T-helper 2 cell treated with Interferon-gamma antibody and Interleukin-4, amounts not matched to agents 5 μg/mL and 100 μg/mL, for 36 hours (primary cell): Measurements from ENCODE around the gene DDA1.
A peak's percentile ranks its signal among the peaks of the same experiment; 100 is the strongest.

Experiments
- DNase-seq: peaks from one replicate; pipeline ENCODE4 v3.0.0; 2021; ENCODE audit warnings: low spot score
- H3K27ac Mint-ChIP-seq: one replicate; pipeline ENCODE4 v1.8.0; 2021; ENCODE audit warnings: mild to moderate bottlenecking, mixed read lengths
- H3K27me3 Mint-ChIP-seq: one replicate; pipeline ENCODE4 v1.8.0; 2021; ENCODE audit warnings: low read depth, mixed read lengths
- H3K36me3 Mint-ChIP-seq: one replicate; pipeline ENCODE4 v1.8.0; 2021; ENCODE audit warnings: low read depth, mixed read lengths
- H3K4me1 Mint-ChIP-seq: one replicate; pipeline ENCODE4 v1.8.0; 2021; ENCODE audit warnings: low read depth, mixed read lengths
- H3K4me3 Mint-ChIP-seq: one replicate; pipeline ENCODE4 v1.8.0; 2022; ENCODE audit warnings: mild to moderate bottlenecking, moderate library complexity, mixed read lengths
- H3K9me3 Mint-ChIP-seq: one replicate; pipeline ENCODE4 v1.8.0; 2021; ENCODE audit warnings: mixed read lengths

Gene DDA1

GRCh38 chr19:17326595-17326966 lies 17.2 kb downstream of the DDA1 start:
- Mint-ChIP-seq H3K27ac (no peak overlapping the region), H3K27me3 (peaks cover 11% of the 10 kb centered on the region), H3K4me3 (no peak overlapping the region), H3K36me3 (peaks cover 18% of the 10 kb centered on the region), H3K4me1 (no peaks in the 10 kb centered on the region), H3K9me3 (no peaks in the 10 kb centered on the region)
- DNase-seq = no peak

DNA sequence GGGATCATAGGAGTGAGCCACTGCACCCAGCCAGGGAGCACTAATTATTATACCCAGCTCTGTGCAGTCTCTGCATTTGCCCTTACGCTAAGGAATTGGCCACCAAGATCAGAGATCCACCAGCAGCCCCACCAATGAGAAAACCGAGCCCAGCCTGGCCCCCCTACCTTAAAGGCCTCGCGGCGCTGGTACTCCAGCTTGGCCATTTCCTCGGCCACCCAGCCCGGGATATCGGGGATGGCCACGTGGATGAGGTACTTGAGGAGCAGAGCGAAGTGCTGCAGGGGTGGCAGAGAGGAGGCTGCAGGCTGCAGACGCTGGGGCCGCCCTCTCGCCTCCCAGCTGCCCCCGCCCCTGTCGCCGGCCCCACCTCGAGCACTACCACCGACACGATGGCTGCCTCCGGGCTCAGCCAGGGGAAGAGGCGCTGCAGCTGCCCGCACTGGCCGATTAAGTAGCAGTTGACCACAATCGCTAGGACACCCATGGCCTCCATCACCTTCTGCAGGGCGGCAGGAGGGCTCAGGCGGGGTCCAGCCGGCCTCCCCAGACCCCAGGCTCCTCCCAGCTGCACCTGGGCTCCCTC lies 17.8 kb downstream of the DDA1 start:
- Mint-ChIP-seq H3K27ac (no peak overlapping the region), H3K36me3 (peaks cover 17% of the 10 kb centered on the region), H3K9me3 (no peaks in the 10 kb centered on the region), H3K4me3 (no peak overlapping the region), H3K27me3 (peaks cover 11% of the 10 kb centered on the region), H3K4me1 (no peaks in the 10 kb centered on the region)
- DNase-seq = no peak

GRCh38 chr19:17327654-17328516 lies 18.5 kb downstream of the DDA1 start:
- H3K4me3 Mint-ChIP-seq = peak overlapping the region; percentile 59
- H3K4me1 Mint-ChIP-seq = peaks cover 4% of the 10 kb centered on the region
- no peak overlapping the region for H3K27ac Mint-ChIP-seq
- H3K27me3 Mint-ChIP-seq = peaks cover 11% of the 10 kb centered on the region
- peaks cover 14% of the 10 kb centered on the region for H3K36me3 Mint-ChIP-seq
- DNase-seq = no peak
- H3K9me3 Mint-ChIP-seq = no peaks in the 10 kb centered on the region

DNA sequence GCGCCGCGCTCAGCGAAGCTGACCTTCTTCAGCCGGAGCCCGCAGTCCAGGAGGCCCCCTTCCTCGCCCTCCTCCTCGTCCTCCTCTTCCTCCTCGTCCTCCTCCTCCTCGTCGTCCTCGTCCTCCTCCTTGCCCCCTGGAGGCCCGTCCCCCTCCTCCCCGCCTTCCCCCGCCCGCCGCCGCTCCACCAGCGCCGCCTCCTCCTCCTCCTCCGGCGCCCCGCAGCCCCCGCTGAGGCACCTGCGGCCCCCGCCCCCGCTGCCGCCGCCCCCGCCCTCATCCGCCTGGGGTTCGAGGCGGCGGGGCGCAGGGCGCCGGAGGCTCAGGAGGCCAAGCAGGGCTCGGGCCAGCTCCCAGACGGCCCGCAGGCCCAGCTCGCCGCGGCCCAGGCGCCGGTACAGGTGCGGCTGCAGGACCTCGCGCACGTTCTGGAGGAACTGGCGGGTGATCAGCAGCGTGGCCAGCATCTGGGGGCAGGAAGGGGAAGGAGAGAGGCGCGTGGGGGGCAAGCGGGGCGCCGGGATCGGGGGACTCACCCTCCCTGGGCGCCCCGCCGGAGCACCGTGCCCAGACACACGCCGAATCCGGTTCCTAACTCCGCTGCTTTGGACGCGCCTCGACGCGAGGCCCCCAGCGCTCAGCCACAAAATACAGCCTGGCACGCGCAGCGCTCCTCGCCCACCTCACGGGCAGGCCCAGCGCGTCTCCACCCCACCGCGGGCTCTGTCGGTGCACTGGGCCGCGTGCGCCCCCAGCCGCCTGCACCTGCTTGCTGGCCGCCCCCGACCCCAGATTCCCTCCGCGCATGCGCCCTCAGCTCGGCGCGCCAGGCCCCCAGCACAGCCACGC lies 19.4 kb downstream of the DDA1 start:
- Mint-ChIP-seq H3K27ac (no peak overlapping the region), H3K36me3 (peaks cover 14% of the 10 kb centered on the region), H3K4me1 (peaks cover 8% of the 10 kb centered on the region), H3K27me3 (peaks cover 11% of the 10 kb centered on the region), H3K4me3 (peak overlapping the region; percentile 54), H3K9me3 (no peaks in the 10 kb centered on the region)
- no peak for DNase-seq

GRCh38 chr19:17329366-17330261 lies 20.3 kb downstream of the DDA1 start:
- peaks cover 12% of the 10 kb centered on the region for H3K4me1 Mint-ChIP-seq
- H3K36me3 Mint-ChIP-seq = peaks cover 17% of the 10 kb centered on the region
- H3K4me3 Mint-ChIP-seq = peak overlapping the region; percentile 42
- no peak overlapping the region for H3K27ac Mint-ChIP-seq
- no peak for DNase-seq
- no peaks in the 10 kb centered on the region for H3K9me3 Mint-ChIP-seq
- H3K27me3 Mint-ChIP-seq = peaks cover 11% of the 10 kb centered on the region

- H3K36me3 Mint-ChIP-seq = peaks cover 17% of the 10 kb centered on the region
- no peaks in the 10 kb centered on the region for H3K9me3 Mint-ChIP-seq
- H3K27ac Mint-ChIP-seq = no peak overlapping the region
- peaks cover 11% of the 10 kb centered on the region for H3K27me3 Mint-ChIP-seq
- H3K4me3 Mint-ChIP-seq = peak overlapping the region; percentile 26
- H3K4me1 Mint-ChIP-seq = peaks cover 17% of the 10 kb centered on the region
- no peak for DNase-seq
Measured at GRCh38 chr19:17330262-17331044, 21.1 kb downstream of the DDA1 start.

DNA sequence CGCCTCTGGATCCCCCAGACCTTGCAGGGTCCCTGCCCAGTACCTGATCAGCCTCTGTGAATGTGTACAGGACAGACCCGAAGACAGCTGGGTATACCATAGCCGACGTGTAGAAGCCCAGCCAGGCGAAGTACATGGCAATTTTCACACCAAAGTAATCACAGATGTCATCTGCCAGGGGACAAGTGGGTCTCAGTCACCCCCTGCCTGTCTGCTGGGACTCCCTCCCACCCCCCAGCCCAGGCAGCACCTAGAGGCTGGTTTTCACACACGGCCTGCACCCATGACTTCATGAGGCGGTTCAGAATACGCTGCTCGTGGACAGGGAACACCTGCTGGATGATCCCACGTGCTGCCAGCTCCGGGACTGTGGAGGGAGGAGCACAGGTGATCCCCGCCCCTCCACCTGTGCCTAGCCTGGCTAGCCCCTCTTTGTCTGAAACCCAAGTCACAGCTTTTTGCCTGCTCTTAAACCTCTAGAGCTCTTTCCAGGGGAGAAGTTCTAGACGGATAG lies 21.7 kb downstream of the DDA1 start:
- no peak for DNase-seq
- Mint-ChIP-seq H3K27ac (no peak overlapping the region), H3K27me3 (peaks cover 11% of the 10 kb centered on the region), H3K36me3 (peaks cover 17% of the 10 kb centered on the region), H3K4me1 (peaks cover 17% of the 10 kb centered on the region), H3K9me3 (no peaks in the 10 kb centered on the region), H3K4me3 (no peak overlapping the region)

DNA sequence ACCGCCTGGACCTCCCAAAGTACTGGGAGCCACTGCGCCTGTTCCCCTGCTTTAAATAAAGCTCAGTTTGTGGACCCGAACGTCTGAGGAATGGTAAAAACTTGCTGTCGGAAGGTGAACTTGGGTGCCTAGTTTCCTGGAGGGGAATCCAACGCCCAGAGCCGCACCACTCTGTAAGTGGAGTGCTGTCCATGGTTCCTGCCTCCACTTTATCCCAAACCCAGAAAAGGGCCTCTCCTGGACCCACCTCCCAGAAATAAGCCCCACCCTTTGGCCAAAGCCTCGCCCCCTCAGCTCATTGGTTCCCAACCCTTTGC lies 23.0 kb downstream of the DDA1 start:
- Mint-ChIP-seq H3K27me3 (peaks cover 11% of the 10 kb centered on the region), H3K4me3 (no peak overlapping the region), H3K27ac (no peak overlapping the region), H3K9me3 (no peaks in the 10 kb centered on the region), H3K4me1 (peaks cover 20% of the 10 kb centered on the region), H3K36me3 (peaks cover 17% of the 10 kb centered on the region)
- DNase-seq = no peak

DNA sequence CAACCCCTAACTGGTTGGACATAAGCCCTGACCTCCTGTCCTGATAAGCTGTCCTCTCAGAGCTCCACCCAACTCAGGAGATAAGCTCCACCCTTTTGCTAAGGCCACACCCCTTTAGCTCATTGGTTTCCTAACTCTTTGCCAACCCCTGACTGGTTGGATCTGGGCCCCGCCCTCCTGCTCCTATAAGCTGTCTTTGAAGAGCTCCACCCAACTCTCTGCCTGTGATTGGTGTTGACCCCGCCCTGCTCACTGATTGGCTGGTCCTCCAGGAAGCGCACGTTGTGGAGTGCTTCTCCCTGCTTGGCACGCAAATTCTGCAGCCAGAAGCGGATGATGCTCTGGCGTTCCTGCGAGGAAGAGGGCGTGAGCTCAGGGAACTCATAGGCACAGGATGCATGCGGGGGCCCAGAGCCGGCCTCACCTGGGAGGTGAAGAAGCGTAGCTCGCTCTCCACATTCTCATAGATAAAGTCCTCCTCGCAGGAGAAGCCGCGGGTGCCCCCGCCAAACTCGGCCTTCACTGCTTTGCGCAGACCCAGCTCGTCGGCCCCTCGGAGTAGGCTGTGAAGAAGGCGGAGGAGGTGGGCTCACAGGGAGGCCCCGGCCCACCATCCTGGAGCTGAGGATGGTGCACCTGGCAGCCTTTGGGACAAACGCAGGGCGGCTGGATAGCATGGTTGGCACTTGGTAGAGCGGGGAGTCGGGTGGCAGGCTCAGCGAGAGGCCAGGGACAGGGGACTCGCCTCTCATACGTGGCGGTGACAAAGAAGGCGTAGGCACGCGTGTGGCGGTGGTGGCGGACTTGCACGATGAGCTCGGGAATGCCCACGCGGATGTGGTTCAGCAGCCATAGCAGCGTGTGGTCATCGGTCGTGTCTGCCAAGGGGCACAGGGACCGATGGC lies 23.6 kb downstream of the DDA1 start:
- peak; percentile 49 for DNase-seq
- peaks cover 17% of the 10 kb centered on the region for H3K36me3 Mint-ChIP-seq
- peaks cover 11% of the 10 kb centered on the region for H3K27me3 Mint-ChIP-seq
- peaks cover 20% of the 10 kb centered on the region for H3K4me1 Mint-ChIP-seq
- H3K4me3 Mint-ChIP-seq = peak overlapping the region; percentile 49
- H3K9me3 Mint-ChIP-seq = no peaks in the 10 kb centered on the region
- H3K27ac Mint-ChIP-seq = peak overlapping the region; percentile 52

DNA sequence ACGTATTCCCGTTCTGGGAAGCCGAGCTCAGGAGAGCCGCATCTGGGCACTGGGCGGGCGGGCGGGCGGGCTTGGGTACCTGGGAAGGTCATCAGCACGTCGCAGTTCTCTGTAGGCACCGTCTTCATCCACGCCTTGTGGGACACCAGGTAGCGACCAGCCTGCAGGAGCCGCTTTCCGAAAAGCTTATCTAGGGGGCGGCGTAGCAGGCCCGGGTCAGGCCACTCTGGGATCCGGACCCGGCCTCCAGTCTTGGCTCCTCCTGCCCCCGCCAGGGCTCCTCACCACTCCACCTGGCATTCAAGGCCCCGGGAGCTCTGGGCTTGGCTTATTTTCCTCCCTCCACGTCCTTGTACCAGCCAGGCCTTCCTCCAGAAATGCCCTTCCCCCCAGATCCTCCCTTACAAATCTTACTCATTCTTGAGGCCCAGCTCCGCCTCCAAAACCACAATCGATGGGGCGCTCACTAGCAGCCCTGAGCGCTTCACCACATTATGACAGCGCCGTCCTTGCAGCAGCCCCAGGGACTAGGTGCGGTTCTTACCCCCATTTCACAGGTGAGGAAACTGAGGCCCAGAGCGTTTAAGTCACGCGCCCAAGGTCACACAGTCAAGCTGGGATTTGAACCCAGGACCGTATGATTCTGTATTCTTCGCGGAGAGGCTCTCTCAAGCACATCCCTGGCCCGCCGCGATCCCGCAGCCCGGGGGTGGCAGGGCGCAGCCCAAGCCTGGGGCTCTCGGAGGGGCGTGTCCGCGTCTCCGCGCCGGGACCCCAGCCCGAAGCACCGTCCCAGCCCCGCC lies 24.4 kb downstream of the DDA1 start:
- Mint-ChIP-seq H3K9me3 (no peaks in the 10 kb centered on the region), H3K27me3 (peaks cover 11% of the 10 kb centered on the region), H3K4me3 (peak overlapping the region; percentile 84), H3K4me1 (peaks cover 25% of the 10 kb centered on the region), H3K27ac (peak overlapping the region; percentile 89), H3K36me3 (peaks cover 17% of the 10 kb centered on the region)
- DNase-seq = peak; percentile 78
